Stimulated activated naive B cell treated with anti-CD40 and anti-IgM and Interleukin-4, amounts not matched to agents 10 μg/mL and 1 μg/mL and 100 μg/mL, for 72 hours (primary cell): Measurements from ENCODE around the gene PLCL1.

Source experiments
- ATAC-seq, 2 donors: fragments of 150-1000 bp; cut with Tn5 transposase; replicated peaks; 2 replicates each; pipeline ENCODE4 v1.10.0; 2021; ENCODE audit warnings: moderate library complexity in 1 of 2
- DNase-seq: peaks from one replicate; pipeline ENCODE4 v3.0.0; 2021
- H3K27ac Mint-ChIP-seq: one replicate; pipeline ENCODE4 v1.8.0; 2022; ENCODE audit warnings: mild to moderate bottlenecking, mixed read lengths
- H3K27me3 Mint-ChIP-seq, 2 donors: one replicate each; pipeline ENCODE4 v1.8.0; 2022; ENCODE audit warnings: mixed read lengths in 2 of 2
- H3K36me3 Mint-ChIP-seq, 2 donors: one replicate each; pipeline ENCODE4 v1.8.0; 2022; ENCODE audit warnings: mixed read lengths in 2 of 2, mild to moderate bottlenecking in 1 of 2
- H3K4me1 Mint-ChIP-seq, 2 donors: one replicate each; pipeline ENCODE4 v1.8.0; 2022; ENCODE audit warnings: mixed read lengths in 2 of 2, mild to moderate bottlenecking in 1 of 2
- H3K4me3 Mint-ChIP-seq, 2 donors: one replicate each; pipeline ENCODE4 v1.8.0; 2022; ENCODE audit warnings: mild to moderate bottlenecking in 2 of 2, mixed read lengths in 2 of 2, moderate library complexity in 1 of 2
- H3K9me3 Mint-ChIP-seq, 2 donors: one replicate each; pipeline ENCODE4 v1.8.0; 2022; ENCODE audit warnings: mixed read lengths in 2 of 2, mild to moderate bottlenecking in 1 of 2

PLCL1 gene

DNA sequence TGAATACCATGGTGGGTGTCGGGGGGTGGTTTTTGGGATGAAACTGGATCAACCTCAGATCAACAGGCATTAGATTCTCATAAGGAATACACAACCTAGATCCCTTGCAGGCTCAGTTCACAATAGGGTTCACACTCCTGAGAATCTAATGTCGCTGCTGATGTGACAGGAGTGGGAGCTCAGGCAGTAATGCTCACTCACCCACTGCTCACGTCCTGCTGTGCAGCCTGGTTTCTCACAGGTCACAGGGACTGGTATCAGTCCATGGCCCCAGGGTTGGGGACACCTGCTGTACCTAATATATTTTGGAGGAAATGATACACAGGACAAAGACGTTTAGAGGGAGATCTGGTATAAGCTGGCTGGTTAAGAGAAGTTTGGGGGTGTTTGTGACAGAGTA lies 338.8 kb downstream of the PLCL1 start:
- DNase-seq (no peak), ATAC-seq (no peak)
- no peaks in the 10 kb centered on the region for H3K27me3 Mint-ChIP-seq
- no peaks in the 10 kb centered on the region for H3K36me3 Mint-ChIP-seq
- no peaks in the 10 kb centered on the region for H3K4me1 Mint-ChIP-seq
- no peaks in the 10 kb centered on the region for H3K9me3 Mint-ChIP-seq
- no peak overlapping the region for H3K27ac Mint-ChIP-seq
- H3K4me3 Mint-ChIP-seq = no peak overlapping the region

DNA sequence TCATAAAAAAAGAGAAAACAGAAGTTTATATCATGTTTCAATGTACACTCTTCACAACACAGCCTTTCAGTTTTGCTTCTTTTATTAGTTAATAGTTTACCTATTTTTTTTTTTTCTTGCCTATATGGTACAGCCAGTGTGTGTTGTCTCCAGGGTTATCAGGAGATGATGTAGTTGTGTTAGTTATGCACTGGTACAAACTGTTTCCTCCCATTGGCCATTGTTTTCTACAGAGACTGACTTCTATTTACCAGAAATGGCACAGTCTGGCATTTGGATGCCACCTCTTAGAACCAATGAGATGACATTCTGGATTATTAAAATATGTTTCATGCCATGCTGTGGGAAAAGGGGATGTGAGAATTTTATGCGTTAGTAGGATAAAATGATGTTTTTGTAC lies 339.4 kb downstream of the PLCL1 start:
- Mint-ChIP-seq H3K27ac (no peak overlapping the region), H3K9me3 (no peaks in the 10 kb centered on the region), H3K27me3 (no peaks in the 10 kb centered on the region), H3K4me3 (no peak overlapping the region), H3K36me3 (no peaks in the 10 kb centered on the region), H3K4me1 (no peaks in the 10 kb centered on the region)
- DNase-seq (no peak), ATAC-seq (no peak)

DNA sequence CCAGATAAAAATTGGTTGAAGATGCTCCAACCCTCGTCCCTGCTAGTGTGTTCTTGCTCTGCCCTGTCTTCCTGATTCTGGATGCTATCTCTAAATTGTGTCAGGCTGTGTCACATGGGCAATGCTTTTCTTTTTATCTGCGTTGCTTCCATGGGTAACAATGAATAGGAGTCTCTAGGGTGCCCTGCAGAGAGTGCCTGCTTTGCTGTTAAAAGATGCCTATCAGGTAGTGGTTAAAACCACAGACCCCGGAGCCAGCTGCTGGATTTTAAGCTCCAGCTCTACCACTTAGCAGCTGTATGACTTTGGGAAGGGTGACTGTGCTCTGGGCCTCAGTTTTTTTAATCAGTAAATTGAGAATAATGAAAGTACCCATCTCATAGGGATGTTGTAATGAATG lies 340.3 kb downstream of the PLCL1 start:
- ATAC-seq (no peak), DNase-seq (no peak)
- H3K4me3 Mint-ChIP-seq = no peak overlapping the region
- H3K27me3 Mint-ChIP-seq = no peaks in the 10 kb centered on the region
- H3K36me3 Mint-ChIP-seq = no peaks in the 10 kb centered on the region
- H3K9me3 Mint-ChIP-seq = no peaks in the 10 kb centered on the region
- no peak overlapping the region for H3K27ac Mint-ChIP-seq
- no peaks in the 10 kb centered on the region for H3K4me1 Mint-ChIP-seq

DNA sequence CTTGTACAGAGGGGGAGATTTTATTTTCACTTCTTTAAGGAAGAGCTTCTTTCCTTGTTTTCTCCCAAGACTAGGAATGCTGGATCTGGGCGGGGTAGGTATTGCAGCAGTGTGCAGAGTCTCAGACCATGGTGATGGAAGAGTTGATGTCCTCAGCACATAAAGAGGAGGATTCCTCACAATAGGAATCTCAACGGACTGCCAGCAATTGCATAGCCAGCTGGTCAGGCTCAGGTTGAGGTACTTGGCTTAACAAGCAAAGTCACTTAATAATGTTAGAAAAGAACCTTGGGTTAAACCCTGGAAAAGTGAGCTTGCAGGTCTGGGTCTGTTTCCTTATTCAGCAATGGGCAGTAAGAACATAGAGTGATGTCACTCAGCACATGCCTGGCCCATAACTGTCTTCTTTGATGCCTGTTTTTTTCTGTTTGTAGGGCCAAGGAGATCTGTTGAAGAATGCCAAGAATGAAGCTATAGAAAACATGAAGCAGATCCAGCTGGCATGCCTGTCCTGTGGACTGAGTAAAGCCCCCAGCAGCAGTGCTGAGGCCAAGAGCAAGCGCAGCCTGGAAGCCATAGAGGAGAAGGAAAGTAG lies 342.1 kb downstream of the PLCL1 start:
- H3K4me3 Mint-ChIP-seq = no peak overlapping the region
- H3K27ac Mint-ChIP-seq = no peak overlapping the region
- H3K4me1 Mint-ChIP-seq = no peaks in the 10 kb centered on the region
- no peaks in the 10 kb centered on the region for H3K9me3 Mint-ChIP-seq
- DNase-seq (no peak), ATAC-seq (no peak)
- no peaks in the 10 kb centered on the region for H3K36me3 Mint-ChIP-seq
- no peaks in the 10 kb centered on the region for H3K27me3 Mint-ChIP-seq

DNA sequence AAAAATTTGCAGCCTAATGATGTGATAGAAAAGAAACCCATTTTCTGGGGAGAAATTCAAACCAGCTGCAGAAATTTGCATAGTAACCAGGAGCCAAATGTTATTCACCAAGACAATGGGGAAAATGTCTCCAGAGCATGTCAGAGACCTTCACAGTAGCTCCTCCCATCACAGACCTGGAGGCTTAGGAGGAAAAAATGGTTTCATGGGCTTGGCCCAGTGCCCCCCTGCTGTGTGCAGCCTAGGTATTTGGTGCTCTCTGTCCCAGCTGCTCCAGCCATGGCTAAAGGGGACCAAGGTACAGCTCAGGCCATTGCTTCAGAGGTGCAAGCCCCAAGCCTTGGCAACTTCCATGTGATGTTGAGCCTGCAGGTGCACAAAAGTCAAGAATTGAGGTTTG lies 352.9 kb downstream of the PLCL1 start:
- peaks cover 0 to 4% of the 10 kb centered on the region in 2 donors for H3K27me3 Mint-ChIP-seq
- peaks cover 15 to 19% of the 10 kb centered on the region in 2 donors for H3K9me3 Mint-ChIP-seq
- H3K27ac Mint-ChIP-seq = no peak overlapping the region
- no peak for ATAC-seq
- no peaks in the 10 kb centered on the region for H3K36me3 Mint-ChIP-seq
- H3K4me1 Mint-ChIP-seq = no peaks in the 10 kb centered on the region
- no peak for DNase-seq
- H3K4me3 Mint-ChIP-seq = no peak overlapping the region

DNA sequence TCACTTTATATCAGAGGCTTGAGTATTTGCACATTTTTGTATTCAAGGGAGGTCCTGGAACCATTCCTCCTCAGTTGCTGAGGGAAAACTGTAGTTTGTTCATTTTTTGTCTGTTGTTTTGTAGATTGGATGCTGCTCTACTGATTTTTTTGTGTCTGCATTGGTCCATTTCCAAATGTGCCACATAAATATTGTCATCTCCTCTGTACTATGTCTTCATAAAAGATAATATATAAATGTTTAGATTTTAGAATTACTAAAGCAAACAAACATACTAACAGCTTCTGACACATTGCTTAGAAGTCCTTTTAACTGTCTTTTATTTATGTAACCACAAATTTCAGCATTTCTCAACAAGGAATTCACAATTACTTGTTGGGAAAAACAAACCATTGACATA lies 356.8 kb downstream of the PLCL1 start:
- Mint-ChIP-seq H3K4me1 (no peaks in the 10 kb centered on the region), H3K9me3 (peaks cover 15 to 21% of the 10 kb centered on the region in 2 donors), H3K4me3 (no peak overlapping the region), H3K27ac (no peak overlapping the region), H3K36me3 (no peaks in the 10 kb centered on the region), H3K27me3 (peaks cover 5 to 13% of the 10 kb centered on the region in 2 donors)
- ATAC-seq (no peak), DNase-seq (no peak)

DNA sequence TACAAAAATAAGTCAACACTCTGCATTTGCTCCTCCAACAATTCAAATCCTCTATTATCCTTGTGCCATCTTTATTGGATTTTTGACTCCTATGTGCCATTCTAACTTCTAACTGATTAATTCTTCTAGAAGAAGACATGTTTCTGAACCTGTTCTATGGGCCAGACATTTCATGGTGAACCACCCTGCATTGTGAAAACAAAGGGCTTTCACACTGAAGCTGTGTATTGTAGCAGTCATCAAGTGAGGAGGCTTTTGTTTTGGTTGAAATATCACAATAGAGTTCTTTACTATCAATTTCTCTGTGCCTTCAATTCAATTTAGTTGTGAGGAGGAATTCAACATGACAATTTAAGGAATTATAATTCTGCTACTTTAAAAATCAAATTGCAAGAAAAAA lies 357.9 kb downstream of the PLCL1 start:
- no peak overlapping the region for H3K27ac Mint-ChIP-seq
- no peaks in the 10 kb centered on the region for H3K36me3 Mint-ChIP-seq
- no peak overlapping the region for H3K4me3 Mint-ChIP-seq
- ATAC-seq (no peak), DNase-seq (no peak)
- peaks cover 8 to 14% of the 10 kb centered on the region in 2 donors for H3K9me3 Mint-ChIP-seq
- no peaks in the 10 kb centered on the region for H3K4me1 Mint-ChIP-seq
- H3K27me3 Mint-ChIP-seq = peaks cover 5 to 13% of the 10 kb centered on the region in 2 donors

DNA sequence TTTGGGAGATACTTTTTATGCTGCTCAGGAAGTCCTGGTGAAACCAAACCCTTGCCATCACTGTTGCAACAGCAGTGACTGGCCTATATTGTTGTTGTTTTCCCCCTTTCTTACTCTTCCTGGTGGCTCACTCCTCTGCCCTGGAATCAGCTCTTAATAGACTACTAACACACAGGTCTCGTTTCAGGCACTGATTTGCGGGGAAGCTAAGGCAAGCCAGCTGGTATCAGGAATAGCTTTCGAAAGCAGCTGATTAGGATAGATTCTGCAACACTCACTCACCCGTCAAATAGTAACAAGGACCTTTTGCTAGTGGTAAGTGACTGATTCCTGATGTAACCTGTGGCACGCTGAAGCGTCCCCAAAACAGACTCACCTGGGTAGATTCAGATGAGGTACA lies 360.4 kb downstream of the PLCL1 start:
- no peak overlapping the region for H3K27ac Mint-ChIP-seq

DNA sequence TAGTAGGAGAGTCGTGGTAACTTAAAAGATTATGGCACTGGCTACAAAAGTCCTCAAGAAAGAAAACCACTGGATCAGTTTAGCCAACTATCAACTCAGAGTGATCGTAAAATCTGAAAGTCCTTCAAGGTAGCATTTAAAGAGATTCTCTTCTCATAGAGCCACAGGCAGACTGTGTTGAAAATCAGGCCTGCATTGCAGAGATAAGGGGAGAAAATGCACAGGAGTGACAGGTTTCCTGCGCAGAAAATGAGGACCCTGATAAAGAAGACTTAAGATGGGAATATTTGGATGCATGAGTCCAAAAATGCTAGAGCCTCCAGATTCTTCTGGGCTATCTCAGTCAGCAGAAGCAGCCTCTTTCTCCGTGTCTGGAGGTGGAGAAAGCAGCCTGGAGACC lies 360.9 kb downstream of the PLCL1 start:
- ATAC-seq = no peak
- H3K27me3 Mint-ChIP-seq = peaks cover 5 to 13% of the 10 kb centered on the region in 2 donors
- H3K9me3 Mint-ChIP-seq = peaks cover 0 to 3% of the 10 kb centered on the region in 2 donors
- no peaks in the 10 kb centered on the region for H3K36me3 Mint-ChIP-seq
- H3K4me3 Mint-ChIP-seq = no peak overlapping the region
- DNase-seq = no peak
- no peak overlapping the region for H3K27ac Mint-ChIP-seq
- no peaks in the 10 kb centered on the region for H3K4me1 Mint-ChIP-seq

More for the DNA sequence above, 360.4 kb downstream of the PLCL1 start:
- H3K4me1 Mint-ChIP-seq = no peaks in the 10 kb centered on the region
- H3K36me3 Mint-ChIP-seq = no peaks in the 10 kb centered on the region
- no peak for DNase-seq
- peaks cover 0 to 3% of the 10 kb centered on the region in 2 donors for H3K9me3 Mint-ChIP-seq
- no peak overlapping the region for H3K4me3 Mint-ChIP-seq
- H3K27me3 Mint-ChIP-seq = peaks cover 5 to 13% of the 10 kb centered on the region in 2 donors
- ATAC-seq = no peak

DNA sequence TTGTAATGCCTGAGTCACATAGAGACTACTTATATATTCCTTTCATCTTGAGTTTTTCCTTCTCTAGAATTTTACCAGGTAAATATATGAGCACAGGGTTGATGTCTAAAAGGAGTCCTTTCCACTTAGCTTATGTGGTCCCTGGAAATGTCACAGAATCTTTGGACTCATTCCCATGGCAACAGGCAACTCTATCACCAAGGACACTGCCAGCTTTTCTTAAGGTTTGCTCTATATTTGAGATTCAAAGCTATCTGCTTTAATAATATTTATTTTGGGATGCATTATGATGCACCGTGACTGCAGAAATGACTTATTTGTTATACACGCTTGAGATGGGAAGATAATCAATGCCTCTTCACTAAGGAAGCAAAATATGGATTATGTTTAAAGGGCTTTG lies 363.0 kb downstream of the PLCL1 start:
- Mint-ChIP-seq H3K27ac (no peak overlapping the region), H3K27me3 (peaks cover under 1 to 13% of the 10 kb centered on the region in 2 donors), H3K36me3 (no peaks in the 10 kb centered on the region), H3K9me3 (peaks cover 0 to 3% of the 10 kb centered on the region in 2 donors), H3K4me1 (no peaks in the 10 kb centered on the region), H3K4me3 (no peak overlapping the region)
- ATAC-seq (no peak), DNase-seq (no peak)

DNA sequence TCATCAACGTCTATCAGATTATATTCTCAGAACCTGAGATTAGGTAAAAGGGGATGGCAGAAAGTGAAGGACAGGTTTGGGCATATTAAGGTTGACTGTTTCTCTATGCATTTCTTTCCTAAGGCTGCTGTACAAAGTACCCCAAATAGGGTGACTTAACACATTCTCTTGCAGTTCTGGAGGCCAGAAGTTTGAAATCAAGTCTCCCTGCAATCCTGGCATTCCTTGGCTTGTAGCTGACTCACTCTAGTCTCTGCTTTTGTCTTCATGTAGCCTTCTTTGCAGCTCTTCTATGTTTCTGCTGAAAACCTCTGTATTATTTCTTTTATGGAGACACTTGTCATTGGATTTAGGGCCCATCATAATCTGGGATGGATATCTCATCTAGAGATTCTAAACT lies 364.3 kb downstream of the PLCL1 start:
- Mint-ChIP-seq H3K36me3 (no peaks in the 10 kb centered on the region), H3K27ac (no peak overlapping the region), H3K9me3 (peaks cover 0 to 3% of the 10 kb centered on the region in 2 donors), H3K4me3 (no peak overlapping the region), H3K27me3 (peaks cover 0 to 6% of the 10 kb centered on the region in 2 donors), H3K4me1 (no peaks in the 10 kb centered on the region)
- DNase-seq = no peak
- no peak for ATAC-seq

DNA sequence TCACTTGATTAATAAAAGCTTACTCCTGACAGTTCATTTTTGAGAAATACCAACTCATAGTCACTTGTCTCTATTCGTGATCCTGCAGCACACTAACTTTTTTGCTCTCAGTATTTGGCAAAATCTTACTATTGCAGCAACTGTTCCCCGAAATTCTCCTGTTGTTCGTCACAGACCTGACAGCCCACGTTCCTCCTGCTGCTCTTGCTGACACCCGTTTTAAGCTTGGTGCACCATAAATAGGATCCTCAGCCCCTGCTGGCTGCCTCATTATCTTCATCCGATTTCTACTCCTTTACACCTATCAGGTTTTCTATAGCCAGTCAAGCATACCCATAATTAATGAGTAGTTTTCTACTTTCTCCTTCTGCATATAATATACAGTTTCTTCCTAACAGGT lies 368.8 kb downstream of the PLCL1 start:
- Mint-ChIP-seq H3K27ac (no peak overlapping the region), H3K36me3 (no peaks in the 10 kb centered on the region), H3K27me3 (no peaks in the 10 kb centered on the region), H3K4me1 (no peaks in the 10 kb centered on the region), H3K9me3 (peaks cover 0 to 4% of the 10 kb centered on the region in 2 donors), H3K4me3 (no peak overlapping the region)
- no peak for DNase-seq
- ATAC-seq = no peak

DNA sequence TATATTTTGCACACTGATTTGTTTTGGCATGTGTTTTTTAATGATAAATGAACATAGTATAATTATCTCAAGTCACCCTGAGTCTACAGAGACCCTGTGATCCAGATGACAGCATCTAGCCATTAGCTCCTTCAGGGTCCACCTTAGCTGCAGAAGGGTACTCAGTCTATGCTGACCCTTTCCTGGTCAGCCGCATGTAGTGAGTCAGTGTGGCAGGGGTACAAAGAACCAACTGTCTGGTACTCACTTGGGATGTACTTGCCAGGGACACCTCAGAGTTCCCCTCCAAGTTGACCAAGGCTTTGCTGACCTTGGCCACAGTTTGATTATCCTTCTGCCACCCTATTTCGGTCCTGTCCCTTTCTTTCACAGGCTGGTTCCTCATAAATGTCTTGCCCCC lies 369.5 kb downstream of the PLCL1 start:
- H3K4me3 Mint-ChIP-seq = no peak overlapping the region
- no peak for ATAC-seq
- H3K9me3 Mint-ChIP-seq = peaks cover 0 to 6% of the 10 kb centered on the region in 2 donors
- no peaks in the 10 kb centered on the region for H3K4me1 Mint-ChIP-seq
- H3K27ac Mint-ChIP-seq = no peak overlapping the region
- no peaks in the 10 kb centered on the region for H3K36me3 Mint-ChIP-seq
- no peak for DNase-seq
- H3K27me3 Mint-ChIP-seq = no peaks in the 10 kb centered on the region

DNA sequence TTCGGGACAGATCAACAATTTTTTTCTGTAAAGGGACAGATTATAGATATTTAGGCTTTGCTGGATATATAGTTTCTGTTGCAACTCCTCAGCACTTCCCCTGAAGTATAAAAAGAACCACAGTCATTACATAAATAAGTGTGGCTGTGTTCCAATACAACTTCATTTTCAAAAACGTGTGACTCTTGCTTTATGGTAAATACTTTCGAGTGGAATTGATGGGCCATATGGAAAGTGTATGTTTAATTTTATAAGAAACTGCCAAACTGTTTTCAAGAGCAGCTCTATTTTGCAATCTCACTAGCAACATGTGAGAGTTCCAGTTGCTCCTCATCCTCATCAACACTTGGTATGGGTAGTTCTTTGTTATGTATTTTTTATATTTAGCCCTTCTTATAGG lies 370.9 kb downstream of the PLCL1 start:
- no peaks in the 10 kb centered on the region for H3K27me3 Mint-ChIP-seq
- no peak overlapping the region for H3K27ac Mint-ChIP-seq
- no peaks in the 10 kb centered on the region for H3K4me1 Mint-ChIP-seq
- peaks cover 4 to 7% of the 10 kb centered on the region in 2 donors for H3K9me3 Mint-ChIP-seq
- DNase-seq = no peak
- no peaks in the 10 kb centered on the region for H3K36me3 Mint-ChIP-seq
- no peak overlapping the region for H3K4me3 Mint-ChIP-seq
- ATAC-seq = no peak

DNA sequence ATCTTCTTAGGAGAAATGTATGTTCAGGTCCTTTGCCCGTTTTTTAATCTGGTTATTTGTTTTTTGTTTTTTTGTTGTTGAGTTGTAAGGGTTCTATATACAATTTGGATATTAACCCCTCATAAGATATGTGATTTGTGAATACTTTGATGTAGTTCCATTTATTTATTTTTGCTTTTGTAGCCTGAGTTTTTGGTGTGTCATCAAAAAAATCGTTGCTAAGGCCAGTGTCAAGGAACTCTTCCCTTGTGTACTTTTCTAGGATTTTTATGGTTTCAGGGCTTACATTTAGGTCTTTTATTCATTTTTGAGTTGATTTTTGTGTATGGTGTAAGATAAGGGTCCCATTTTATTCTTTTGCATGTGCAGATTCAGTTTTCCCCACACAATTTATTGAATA lies 372.6 kb downstream of the PLCL1 start:
- no peak for DNase-seq
- no peaks in the 10 kb centered on the region for H3K36me3 Mint-ChIP-seq
- no peaks in the 10 kb centered on the region for H3K27me3 Mint-ChIP-seq
- no peaks in the 10 kb centered on the region for H3K4me1 Mint-ChIP-seq
- ATAC-seq = no peak
- no peak overlapping the region for H3K27ac Mint-ChIP-seq
- peaks cover 4 to 7% of the 10 kb centered on the region in 2 donors for H3K9me3 Mint-ChIP-seq
- H3K4me3 Mint-ChIP-seq = no peak overlapping the region

DNA sequence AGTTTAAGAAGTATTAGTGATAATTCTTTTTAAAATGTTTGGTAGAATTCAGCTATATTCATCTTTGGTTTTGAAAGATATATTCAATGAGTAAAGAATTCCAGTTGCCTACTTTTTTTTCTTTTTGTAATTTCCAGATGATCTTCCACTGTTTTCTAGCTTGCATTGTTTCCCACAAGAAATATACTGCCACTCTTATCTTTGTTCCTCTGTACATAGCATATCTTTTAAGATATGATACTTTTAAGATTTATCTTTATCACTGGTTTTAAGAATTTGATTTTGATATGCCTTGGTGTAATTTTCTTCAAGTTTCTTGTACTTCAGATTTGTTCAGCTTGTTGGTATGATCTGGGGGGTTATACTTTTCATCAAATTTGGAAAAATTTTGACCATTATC lies 374.4 kb downstream of the PLCL1 start:
- Mint-ChIP-seq H3K4me1 (no peaks in the 10 kb centered on the region), H3K4me3 (no peak overlapping the region), H3K27me3 (no peaks in the 10 kb centered on the region), H3K27ac (no peak overlapping the region), H3K36me3 (no peaks in the 10 kb centered on the region), H3K9me3 (peaks cover 4 to 10% of the 10 kb centered on the region in 2 donors)
- ATAC-seq (no peak), DNase-seq (no peak)
